Measurements from ENCODE around the gene CACNG4. TPM values are rescaled to one million over a fixed set of nuclear protein-coding genes. Genes with fewer than 3 reads are reported as not detected.
A peak's percentile ranks its signal among the peaks of the same experiment; 100 is the strongest.

The CACNG4 gene
- total RNA-seq, 1 donor from 2014 or later, result 0.34 TPM

DNA sequence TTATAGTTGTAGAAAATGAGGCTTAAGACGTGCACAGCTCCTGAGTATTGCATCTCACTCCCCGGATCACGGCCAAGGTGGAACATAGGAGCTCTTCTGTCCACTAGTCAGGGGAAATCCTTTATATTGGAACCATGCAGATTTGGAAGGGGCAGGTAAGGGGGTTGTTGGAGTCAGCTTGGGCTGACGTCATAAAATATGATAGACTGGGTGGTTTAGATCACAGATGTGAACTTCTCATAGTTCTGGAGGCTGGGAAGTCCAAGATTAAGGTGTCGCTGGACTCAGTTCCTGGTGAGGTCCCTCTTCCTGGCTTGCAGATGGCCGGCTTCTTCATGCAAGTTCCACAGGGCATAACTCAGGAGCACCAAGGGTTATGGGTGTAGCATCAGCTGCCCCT, 5.6 kb downstream of the CACNG4 start:
- Histone ChIP-seq H3K27ac (no peak overlapping the region), H3K4me1 (peaks cover 10% of the 10 kb centered on the region), H3K9ac (no peak overlapping the region), H3F3A (ENCODE audit: low read depth) (peaks cover 2% of the 10 kb centered on the region), H3K79me2 (ENCODE audit: low read depth) (no peaks in the 10 kb centered on the region), H3K36me3 (no peaks in the 10 kb centered on the region), H3K9me3 (ENCODE audit: low read depth) (no peaks in the 10 kb centered on the region), H3K4me3 (no peak overlapping the region), H3K4me2 (no peak overlapping the region), H3K27me3 (peaks cover 43% of the 10 kb centered on the region), H4K20me1 (ENCODE audit: low read depth) (peaks cover 18% of the 10 kb centered on the region), H2AFZ (replicated peaks) (no peak overlapping the region)
- H3K4me1 Mint-ChIP-seq, result peaks cover 54% of the 10 kb centered on the region
- H3K9me3 Mint-ChIP-seq, result no peaks in the 10 kb centered on the region
- peaks cover 14% of the 10 kb centered on the region for H3K27me3 Mint-ChIP-seq (ENCODE audit: insufficient read depth, low read depth)
- no peak overlapping the region for H3K27ac Mint-ChIP-seq
- no peak for TF ChIP-seq EZH2phosphoT487 (IDR thresholded peaks at IDR 0.05)
- TF ChIP-seq, protein P1, sequence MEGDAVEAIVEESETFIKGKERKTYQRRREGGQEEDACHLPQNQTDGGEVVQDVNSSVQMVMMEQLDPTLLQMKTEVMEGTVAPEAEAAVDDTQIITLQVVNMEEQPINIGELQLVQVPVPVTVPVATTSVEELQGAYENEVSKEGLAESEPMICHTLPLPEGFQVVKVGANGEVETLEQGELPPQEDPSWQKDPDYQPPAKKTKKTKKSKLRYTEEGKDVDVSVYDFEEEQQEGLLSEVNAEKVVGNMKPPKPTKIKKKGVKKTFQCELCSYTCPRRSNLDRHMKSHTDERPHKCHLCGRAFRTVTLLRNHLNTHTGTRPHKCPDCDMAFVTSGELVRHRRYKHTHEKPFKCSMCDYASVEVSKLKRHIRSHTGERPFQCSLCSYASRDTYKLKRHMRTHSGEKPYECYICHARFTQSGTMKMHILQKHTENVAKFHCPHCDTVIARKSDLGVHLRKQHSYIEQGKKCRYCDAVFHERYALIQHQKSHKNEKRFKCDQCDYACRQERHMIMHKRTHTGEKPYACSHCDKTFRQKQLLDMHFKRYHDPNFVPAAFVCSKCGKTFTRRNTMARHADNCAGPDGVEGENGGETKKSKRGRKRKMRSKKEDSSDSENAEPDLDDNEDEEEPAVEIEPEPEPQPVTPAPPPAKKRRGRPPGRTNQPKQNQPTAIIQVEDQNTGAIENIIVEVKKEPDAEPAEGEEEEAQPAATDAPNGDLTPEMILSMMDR (IDR thresholded peaks at IDR 0.05), result no peak
- TF ChIP-seq EZH2 (IDR thresholded peaks at IDR 0.05), result no peak
- H3K4me3 Mint-ChIP-seq, result no peak overlapping the region
- H3K36me3 Mint-ChIP-seq, result peaks cover 30% of the 10 kb centered on the region
- DNase-seq (ENCODE audit: low spot score), result no peak

DNA sequence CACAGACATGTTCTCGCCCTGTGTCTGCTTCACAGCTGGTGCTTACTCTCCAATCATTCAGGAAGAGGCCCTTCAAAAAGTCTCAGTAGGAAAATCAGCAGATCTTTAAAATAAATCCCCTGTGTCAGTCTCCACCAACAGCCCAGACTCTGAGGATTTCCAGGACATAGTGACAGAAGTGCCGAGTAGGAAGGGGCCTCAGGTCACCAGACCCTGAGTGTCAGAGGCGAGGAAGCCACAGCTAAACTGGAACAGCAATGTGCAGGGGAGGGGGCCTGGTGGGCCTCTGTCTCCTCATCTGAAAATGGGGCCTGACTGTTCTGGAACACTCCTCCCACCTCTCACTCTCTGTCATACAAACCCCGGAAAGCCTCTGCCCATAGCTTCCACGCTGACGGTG, 6.3 kb downstream of the CACNG4 start:
- Mint-ChIP-seq H3K36me3 (peaks cover 30% of the 10 kb centered on the region), H3K4me3 (no peak overlapping the region), H3K27ac (peak overlapping the region; percentile 76), H3K4me1 (peaks cover 58% of the 10 kb centered on the region), H3K9me3 (no peaks in the 10 kb centered on the region), H3K27me3 (ENCODE audit: insufficient read depth, low read depth) (peaks cover 14% of the 10 kb centered on the region)
- no peaks in the 10 kb centered on the region for H3K79me2 ChIP-seq (ENCODE audit: low read depth)
- TF ChIP-seq, protein P1 (IDR thresholded peaks at IDR 0.05), result no peak
- TF ChIP-seq EZH2phosphoT487 (IDR thresholded peaks at IDR 0.05) (no peak), EZH2 (IDR thresholded peaks at IDR 0.05) (no peak)
- H3K9me3 ChIP-seq (ENCODE audit: low read depth), result no peaks in the 10 kb centered on the region
- peaks cover 37% of the 10 kb centered on the region for H3K27me3 ChIP-seq
- H4K20me1 ChIP-seq (ENCODE audit: low read depth), result peaks cover 15% of the 10 kb centered on the region
- H3K36me3 ChIP-seq, result no peaks in the 10 kb centered on the region
- H3K27ac ChIP-seq, result no peak overlapping the region
- no peak overlapping the region for H3K9ac ChIP-seq
- H3K4me2 ChIP-seq, result no peak overlapping the region
- H2AFZ ChIP-seq (replicated peaks), result no peak overlapping the region
- DNase-seq (ENCODE audit: low spot score), result no peak
- no peak overlapping the region for H3K4me3 ChIP-seq
- H3K4me1 ChIP-seq, result peaks cover 8% of the 10 kb centered on the region
- no peaks in the 10 kb centered on the region for H3F3A ChIP-seq (ENCODE audit: low read depth)

DNA sequence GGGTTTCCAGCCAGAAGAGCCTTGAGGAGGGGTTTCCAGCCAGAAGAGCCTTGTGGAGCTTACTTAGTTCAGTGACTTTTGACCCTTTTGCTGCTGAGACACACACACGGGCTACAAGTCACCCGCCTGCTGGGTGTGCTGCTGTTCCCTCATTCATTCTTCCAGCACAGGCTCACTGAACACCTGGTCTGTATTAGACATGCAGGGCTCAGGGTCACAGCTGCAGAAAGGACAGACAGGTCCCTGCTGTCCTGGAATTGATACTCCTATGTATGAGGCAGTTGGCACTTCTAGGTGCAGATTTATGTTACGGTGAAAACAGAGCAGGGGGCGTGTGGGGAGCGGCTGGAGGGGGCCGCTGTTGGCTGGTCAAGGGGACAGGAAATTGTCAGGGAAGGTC, 6.8 kb downstream of the CACNG4 start:
- Mint-ChIP-seq H3K27me3 (ENCODE audit: insufficient read depth, low read depth) (peaks cover 11% of the 10 kb centered on the region), H3K9me3 (no peaks in the 10 kb centered on the region), H3K27ac (no peak overlapping the region), H3K4me3 (no peak overlapping the region), H3K4me1 (peaks cover 56% of the 10 kb centered on the region), H3K36me3 (peaks cover 30% of the 10 kb centered on the region)
- no peak overlapping the region for H3K27ac ChIP-seq
- H3K4me3 ChIP-seq, result no peak overlapping the region
- H3K79me2 ChIP-seq (ENCODE audit: low read depth), result no peaks in the 10 kb centered on the region
- no peak overlapping the region for H2AFZ ChIP-seq (replicated peaks)
- no peaks in the 10 kb centered on the region for H3K9me3 ChIP-seq (ENCODE audit: low read depth)
- H3K27me3 ChIP-seq, result peaks cover 32% of the 10 kb centered on the region
- H3K4me2 ChIP-seq, result no peak overlapping the region
- H3K36me3 ChIP-seq, result no peaks in the 10 kb centered on the region
- no peak for TF ChIP-seq EZH2phosphoT487 (IDR thresholded peaks at IDR 0.05)
- no peak for TF ChIP-seq EZH2 (IDR thresholded peaks at IDR 0.05)
- TF ChIP-seq, protein P1 (IDR thresholded peaks at IDR 0.05), result no peak
- no peaks in the 10 kb centered on the region for H3F3A ChIP-seq (ENCODE audit: low read depth)
- peaks cover 10% of the 10 kb centered on the region for H4K20me1 ChIP-seq (ENCODE audit: low read depth)
- H3K9ac ChIP-seq, result no peak overlapping the region
- no peak for DNase-seq (ENCODE audit: low spot score)
- H3K4me1 ChIP-seq, result peaks cover 3% of the 10 kb centered on the region
